Fibroblast of gingiva (primary cell): ENCODE results near the gene ASIC3.
"Not testable (repeated sequence)": the region's sequence is repeated elsewhere in the genome, so short reads cannot be mapped to it uniquely, and the experiment has no call there.

ENCODE experiments used
- DNase-seq: peaks from one replicate; pipeline ENCODE4 v3.0.0-alpha.2; 2011; ENCODE audit warnings: low read depth

The ASIC3 gene

GRCh38 chr7:151047976-151048815 lies at the start of gene ASIC3:
Gene ASIC3, plus strand, starts transcription at chr7:151048531. Its CDS starts 355 bp downstream, at chr7:151048886.
- DNase-seq = no peak

GRCh38 chr7:150999001-150999400 lies 49.3 kb upstream of the ASIC3 start:
- DNase-seq = no peak

- no peak for DNase-seq
Measured at GRCh38 chr7:150999497-151000230, 48.7 kb upstream of the ASIC3 start.

- no peak for DNase-seq
Measured at GRCh38 chr7:151000897-151001495, 47.3 kb upstream of the ASIC3 start.

GRCh38 chr7:151001546-151001945 lies 46.8 kb upstream of the ASIC3 start:
- no peak for DNase-seq

GRCh38 chr7:151003572-151003971 lies 44.8 kb upstream of the ASIC3 start:
- DNase-seq = no peak

GRCh38 chr7:151005566-151005965 lies 42.8 kb upstream of the ASIC3 start:
- DNase-seq = no peak

- no peak for DNase-seq
Measured at GRCh38 chr7:151006590-151007300, 41.6 kb upstream of the ASIC3 start.

GRCh38 chr7:151007469-151007898 lies 40.8 kb upstream of the ASIC3 start:
- DNase-seq = no peak

GRCh38 chr7:151008143-151008510 lies 40.2 kb upstream of the ASIC3 start:
- DNase-seq = no peak

GRCh38 chr7:151008511-151009323 lies 39.6 kb upstream of the ASIC3 start:
- no peak for DNase-seq

GRCh38 chr7:151009327-151010036 lies 38.8 kb upstream of the ASIC3 start:
- no peak for DNase-seq

GRCh38 chr7:151010037-151010306 lies 38.4 kb upstream of the ASIC3 start:
- DNase-seq = no peak

- DNase-seq = no peak
Measured at GRCh38 chr7:151010307-151011096, 37.8 kb upstream of the ASIC3 start.

GRCh38 chr7:151011097-151011409 lies 37.3 kb upstream of the ASIC3 start:
- DNase-seq = no peak

- not testable (repeated sequence) for DNase-seq
Measured at GRCh38 chr7:151011616-151012015, 36.7 kb upstream of the ASIC3 start.

- no peak for DNase-seq
Measured at GRCh38 chr7:151012031-151012692, 36.2 kb upstream of the ASIC3 start.

- DNase-seq = peak; percentile 19
Measured at GRCh38 chr7:151012911-151013347, 35.4 kb upstream of the ASIC3 start.

GRCh38 chr7:151013356-151013732 lies 35.0 kb upstream of the ASIC3 start:
- no peak for DNase-seq
